GM19452 (cell line): Measurements from ENCODE around the gene RAB7B.

Source experiments
- ATAC-seq: cut with Tn5 transposase; IDR thresholded peaks from one replicate; pipeline ENCODE4 v1.9.1; 2021; ENCODE audit not compliant: unreplicated experiment

The RAB7B gene

DNA sequence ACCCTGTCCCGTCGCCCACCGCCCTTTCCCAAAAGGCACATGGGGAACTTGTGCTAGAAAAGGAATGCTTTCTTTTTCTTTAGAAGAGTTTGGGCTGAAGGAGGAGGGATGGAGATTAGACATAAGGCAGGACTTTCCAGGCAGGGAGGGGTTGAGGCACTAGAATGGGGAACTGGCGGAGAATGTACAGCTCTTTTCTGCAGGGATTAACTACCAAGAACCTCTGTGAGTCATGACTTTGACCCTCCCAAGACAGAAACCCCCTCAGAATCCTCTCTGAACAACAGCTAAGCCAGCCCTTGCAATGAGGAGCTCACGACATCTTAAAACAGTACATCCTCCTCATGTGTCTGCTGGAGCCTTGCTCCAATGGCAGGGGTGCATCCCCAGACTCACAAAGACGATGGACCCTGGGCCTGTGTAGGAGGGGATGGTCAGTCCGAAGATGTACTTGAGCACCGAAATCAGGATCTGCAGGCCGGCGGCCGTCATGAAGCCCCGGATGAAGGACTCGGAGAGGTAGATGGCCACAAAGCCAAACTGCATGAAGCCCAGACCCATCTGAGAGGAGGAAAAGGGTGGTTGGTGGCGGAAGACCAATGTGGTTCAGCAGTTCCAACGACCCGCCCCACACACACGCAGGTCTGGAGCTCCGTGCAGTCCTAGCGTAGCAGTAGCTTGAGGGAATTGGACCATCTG is 73.5 kb downstream of the RAB7B start:
- ATAC-seq = no peak

DNA sequence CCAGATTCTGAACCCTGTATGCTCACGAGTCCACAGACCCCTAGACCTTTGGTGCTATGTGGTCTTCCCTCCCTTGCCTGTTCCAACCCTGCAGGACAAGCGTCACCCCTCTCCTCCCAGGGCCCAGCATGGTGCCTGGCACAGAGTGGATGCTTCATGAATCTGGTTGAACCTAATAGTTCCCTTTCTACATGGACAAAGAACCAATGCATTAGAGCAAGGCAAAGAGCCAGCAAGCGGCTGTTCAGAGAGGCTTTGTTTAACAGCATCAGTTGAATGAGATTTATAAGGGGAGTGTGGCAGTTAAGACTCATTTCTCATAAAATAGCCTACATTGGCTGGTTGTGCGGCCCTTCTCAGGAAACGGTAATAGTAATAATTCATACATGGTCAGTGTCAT is 74.9 kb downstream of the RAB7B start:
- ATAC-seq = no peak

DNA sequence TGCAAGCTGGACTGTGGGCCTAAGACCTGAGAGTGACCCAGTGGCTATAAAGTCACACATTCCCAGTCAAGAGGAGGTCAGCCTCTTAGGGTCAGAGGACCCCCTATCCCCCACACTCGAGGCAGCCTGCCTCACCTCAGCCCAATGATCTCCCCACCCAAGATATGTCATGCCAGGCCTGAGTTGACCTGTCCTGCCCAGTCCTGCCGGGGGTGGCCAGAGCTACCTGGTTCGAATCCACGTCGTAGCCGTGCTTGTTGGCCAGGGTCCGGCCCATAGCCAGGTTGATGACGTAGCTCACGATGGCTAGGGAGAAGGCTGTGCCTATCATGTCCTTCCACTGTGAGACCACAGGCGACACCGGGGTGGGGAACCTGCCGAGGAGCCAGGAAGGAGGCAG is 75.5 kb downstream of the RAB7B start:
- ATAC-seq = no peak

GRCh38 chr1:205927247-205927646 is 75.9 kb downstream of the RAB7B start:
- ATAC-seq = no peak
